Astrocyte of the cerebellum (primary cell): ENCODE measurements around the gene CBX8.

Experiments used
- DNase-seq: peaks from one replicate; pipeline ENCODE4 v3.0.0-alpha.2; 2011; ENCODE audit warnings: low read depth
- H3K4me3 ChIP-seq: 2 replicates; pipeline ENCODE4 v1.5.1; 2011; ENCODE audit warnings: mild to moderate bottlenecking, low read depth, low read length, moderate library complexity
- in situ Hi-C: cut with HindIII; loops from 2 replicates; pipeline ENCODE4 v1.10.0; 2017; ENCODE audit warnings: low sequenced_read_pairs
- TF ChIP-seq, protein P1 (sequence below): IDR thresholded peaks from 2 replicates; pipeline ENCODE4 v1.5.1; 2012; ENCODE audit warnings: low read length, low read depth, moderate library complexity, mild to moderate bottlenecking; ENCODE audit errors: missing control alignments

Gene CBX8

DNA sequence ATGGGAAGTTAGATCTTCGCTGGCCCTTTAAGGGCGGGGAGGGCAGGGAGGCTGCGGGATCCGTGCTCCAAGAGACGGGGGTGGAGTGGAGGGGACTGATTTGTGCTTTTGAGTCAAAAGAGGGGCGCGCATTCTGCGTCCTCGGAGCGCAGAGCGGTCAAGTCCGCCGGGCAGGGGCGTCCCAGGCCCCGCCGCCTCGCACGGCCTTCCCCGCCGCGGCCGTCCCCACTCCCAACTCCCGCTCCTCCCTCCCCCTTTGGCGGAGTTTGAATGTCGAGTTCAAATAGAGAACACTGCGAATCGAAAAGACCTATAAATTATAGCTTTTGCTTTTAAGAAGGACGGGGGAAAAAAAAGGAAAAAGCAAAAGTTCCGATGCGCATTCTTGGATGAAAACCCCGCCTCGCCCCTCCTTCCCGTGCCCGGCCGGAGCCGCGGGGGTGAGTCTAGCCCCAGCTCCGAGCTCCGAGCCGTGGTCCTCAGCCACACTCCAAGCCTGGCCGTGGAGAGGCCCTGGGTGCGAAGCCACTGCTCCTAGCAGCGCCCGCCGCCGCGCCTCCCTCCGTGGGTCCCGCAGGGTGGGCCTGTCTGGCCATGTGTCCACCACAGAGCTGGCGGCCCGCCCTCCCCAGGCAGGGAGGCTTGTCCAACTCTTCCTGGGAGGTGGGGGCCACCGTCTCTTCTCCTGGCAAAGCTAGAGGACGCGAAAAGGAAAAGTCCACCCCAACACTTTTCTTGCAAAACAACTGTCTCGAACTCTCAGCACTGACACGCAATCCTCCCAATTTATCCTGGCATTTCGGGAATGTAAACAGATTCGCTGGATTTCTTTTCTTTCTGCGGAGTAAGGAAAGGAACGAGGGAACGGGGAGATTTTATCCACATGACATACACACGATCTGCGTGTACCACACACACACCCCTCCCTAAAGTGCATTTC lies 3.6 kb downstream of the CBX8 start:
- TF ChIP-seq, protein P1, sequence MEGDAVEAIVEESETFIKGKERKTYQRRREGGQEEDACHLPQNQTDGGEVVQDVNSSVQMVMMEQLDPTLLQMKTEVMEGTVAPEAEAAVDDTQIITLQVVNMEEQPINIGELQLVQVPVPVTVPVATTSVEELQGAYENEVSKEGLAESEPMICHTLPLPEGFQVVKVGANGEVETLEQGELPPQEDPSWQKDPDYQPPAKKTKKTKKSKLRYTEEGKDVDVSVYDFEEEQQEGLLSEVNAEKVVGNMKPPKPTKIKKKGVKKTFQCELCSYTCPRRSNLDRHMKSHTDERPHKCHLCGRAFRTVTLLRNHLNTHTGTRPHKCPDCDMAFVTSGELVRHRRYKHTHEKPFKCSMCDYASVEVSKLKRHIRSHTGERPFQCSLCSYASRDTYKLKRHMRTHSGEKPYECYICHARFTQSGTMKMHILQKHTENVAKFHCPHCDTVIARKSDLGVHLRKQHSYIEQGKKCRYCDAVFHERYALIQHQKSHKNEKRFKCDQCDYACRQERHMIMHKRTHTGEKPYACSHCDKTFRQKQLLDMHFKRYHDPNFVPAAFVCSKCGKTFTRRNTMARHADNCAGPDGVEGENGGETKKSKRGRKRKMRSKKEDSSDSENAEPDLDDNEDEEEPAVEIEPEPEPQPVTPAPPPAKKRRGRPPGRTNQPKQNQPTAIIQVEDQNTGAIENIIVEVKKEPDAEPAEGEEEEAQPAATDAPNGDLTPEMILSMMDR = no peak
- no peak for DNase-seq
- in situ Hi-C loops = no loop called here
- H3K4me3 ChIP-seq = peak overlapping the region; percentile 36

DNA sequence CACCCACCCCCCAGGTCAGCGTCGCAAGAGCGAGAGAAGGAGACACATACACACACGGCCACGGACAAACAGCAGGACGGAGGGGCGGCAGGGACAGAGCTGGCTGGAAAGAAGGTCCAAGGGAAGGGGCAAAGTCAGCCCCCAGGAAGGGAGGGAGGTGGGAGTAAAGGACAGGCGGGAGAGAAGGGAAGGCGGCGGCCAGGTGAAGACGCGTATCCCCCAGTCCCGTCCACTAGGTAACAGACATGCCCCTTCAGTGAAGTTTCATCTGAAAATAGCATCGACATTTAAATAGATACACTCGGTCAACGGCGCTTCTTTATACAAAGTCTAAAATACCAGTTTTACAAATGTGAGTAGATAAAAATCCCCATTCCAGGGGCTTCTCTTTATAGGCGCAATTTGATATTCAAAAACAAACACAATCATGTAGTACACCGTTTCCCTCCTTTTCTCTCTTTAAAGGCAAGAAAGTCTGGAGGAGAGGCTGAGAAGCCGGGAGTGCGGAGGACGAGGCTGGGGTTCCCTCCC lies 4.5 kb downstream of the CBX8 start:
- peak overlapping the region; percentile 36 for H3K4me3 ChIP-seq
- TF ChIP-seq, protein P1 = no peak
- in situ Hi-C loops = no loop called here
- DNase-seq = no peak

DNA sequence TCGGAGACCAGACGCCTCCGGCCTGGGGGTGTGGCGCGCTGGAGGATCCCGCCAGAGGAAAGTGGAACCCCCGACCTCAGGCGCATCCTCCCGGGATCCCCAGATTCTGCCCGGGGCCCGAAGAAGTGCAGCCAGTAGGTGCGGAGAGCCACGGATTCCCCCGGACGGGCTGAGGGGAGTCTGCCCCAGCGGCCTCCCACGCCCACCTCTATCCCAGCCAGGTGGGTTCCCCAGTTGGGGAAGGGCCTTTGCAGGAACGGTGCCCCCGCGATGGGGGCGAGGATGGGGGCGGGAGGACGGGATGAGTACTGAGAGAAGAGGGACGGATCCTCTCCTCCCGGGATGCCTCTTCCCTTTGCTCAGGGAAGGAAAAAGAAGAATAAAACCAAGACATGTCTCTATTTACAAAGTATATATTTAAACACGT lies 5.1 kb downstream of the CBX8 start:
- in situ Hi-C loops = no loop called here
- TF ChIP-seq, protein P1 = no peak
- no peak for DNase-seq
- no peak overlapping the region for H3K4me3 ChIP-seq

DNA sequence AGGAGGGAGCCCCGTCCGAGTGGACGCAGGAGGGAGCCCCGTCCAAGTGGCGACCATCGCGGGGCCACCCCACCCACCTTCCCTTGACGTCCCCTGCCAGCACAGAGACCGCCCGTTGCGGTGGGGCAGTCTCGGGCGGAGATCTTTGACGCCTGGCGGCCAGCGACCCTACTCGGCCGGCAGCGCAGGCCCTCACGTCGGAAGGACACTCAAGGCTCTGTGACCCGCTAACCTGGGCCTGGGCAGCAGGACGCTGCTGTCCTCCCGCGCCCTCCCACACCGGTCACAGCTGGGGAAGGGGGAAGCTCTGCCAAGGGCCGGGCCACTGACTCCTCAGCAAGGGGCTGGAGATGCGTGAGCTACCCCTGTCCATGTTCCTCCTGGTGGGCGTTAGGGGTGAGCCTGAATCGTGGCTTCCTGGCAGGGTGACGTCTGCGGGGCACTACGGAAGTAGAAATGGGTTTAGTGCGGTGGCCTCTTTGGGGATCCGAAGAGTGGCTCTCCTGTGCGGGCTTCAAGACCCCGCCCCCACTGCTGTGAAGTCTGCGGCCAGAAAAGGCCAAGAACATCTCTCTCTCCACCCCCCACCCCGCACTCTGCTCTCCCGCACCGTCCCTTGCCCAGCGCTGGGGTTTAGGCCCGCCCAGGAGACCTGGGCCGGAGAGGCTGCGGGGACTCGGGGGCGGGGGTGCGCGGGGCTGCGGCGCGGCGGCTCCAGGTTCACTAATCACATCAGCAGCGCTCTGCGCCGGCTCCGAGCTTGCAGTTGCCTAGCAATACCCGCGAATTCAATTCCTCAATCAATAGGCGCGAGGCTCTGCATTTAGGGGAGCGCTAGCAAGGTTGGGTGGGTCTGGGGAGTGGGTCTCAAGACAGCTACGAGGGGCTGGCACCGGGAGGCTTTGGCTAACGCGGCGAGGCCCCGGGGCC lies 5.8 kb downstream of the CBX8 start:
- TF ChIP-seq, protein P1 = no peak
- no peak for DNase-seq
- H3K4me3 ChIP-seq = no peak overlapping the region
- in situ Hi-C loops = no loop called here

DNA sequence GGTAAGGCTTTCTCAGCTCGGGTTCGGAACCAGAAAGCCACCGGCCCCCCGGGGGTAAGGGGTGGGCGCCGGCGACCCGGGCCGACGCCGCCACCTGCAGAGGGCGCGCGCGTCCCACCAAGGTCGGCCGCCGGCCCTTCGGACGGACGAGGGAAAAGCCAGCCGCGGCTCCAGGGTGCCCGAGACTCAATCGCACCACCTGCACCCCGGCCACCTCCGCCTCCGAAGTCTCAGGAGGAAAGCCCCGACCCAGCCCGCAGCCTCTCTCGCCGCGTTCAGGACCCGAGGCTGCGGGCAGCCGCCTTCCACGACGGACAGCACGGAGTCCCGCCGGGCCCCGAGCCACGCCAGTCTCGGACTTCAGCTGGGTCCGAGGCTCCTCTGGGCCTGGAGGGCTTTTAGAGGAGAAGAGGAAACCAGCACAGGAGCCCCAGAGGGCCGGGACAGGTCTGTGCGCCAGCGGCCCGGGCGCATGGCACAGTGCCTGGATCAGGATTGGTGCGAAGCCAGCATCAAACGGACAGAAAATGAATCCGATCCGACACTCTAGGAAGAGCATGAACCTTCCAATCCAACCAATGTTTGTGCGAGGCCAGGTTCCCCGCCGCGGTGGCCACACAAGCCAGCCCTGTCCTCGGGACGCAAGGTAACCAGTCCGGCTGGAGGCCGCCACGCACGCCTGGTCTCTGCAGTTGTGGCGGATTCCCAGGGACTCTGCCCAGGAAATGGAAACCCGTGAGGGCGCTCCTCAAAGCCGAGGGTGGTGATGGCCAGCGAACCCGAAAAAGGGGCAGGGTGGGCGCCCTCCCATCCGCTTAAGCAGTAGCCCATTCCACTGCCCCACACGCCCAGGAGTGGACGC lies 6.7 kb downstream of the CBX8 start:
- TF ChIP-seq, protein P1 = peak; percentile 63
- H3K4me3 ChIP-seq = no peak overlapping the region
- in situ Hi-C loops = no loop called here
- DNase-seq = no peak
